Adrenal gland (tissue), 12 donors: Measurements from ENCODE around the gene ARID5B. TPM values are rescaled to one million over a fixed set of nuclear protein-coding genes. Genes with fewer than 3 reads are reported as not detected.

Experiments
- DNase-seq, 7 donors: peaks; one replicate each; pipeline ENCODE4 v3.0.0-alpha.2; 2019 to 2020
- H3K27ac ChIP-seq, 5 donors: fragments of 200-600 bp; sonication (generic) in 4 of 5; 1 replicate in 3 of 5; 2 replicates in 2 of 5; pipeline versions ENCODE4 v1.5.1 to v1.8.0; 2016 to 2020; ENCODE audit warnings: mild to moderate bottlenecking in 1 of 5
- H3K27me3 ChIP-seq: fragments of 200-600 bp; 2 replicates; pipeline ENCODE4 v1.8.0; 2021
- H3K36me3 ChIP-seq, 2 donors: fragments of 200-600 bp; replicated peaks in 1 of 2; 1 replicate in 1 of 2; 2 replicates in 1 of 2; pipeline versions ENCODE4 v1.5.1 to v1.8.0; 2018 to 2022
- H3K4me1 ChIP-seq, 2 donors: fragments of 200-600 bp; replicated peaks in 1 of 2; 1 replicate in 1 of 2; 2 replicates in 1 of 2; pipeline versions ENCODE4 v1.5.1 to v1.8.0; 2018 to 2021
- H3K4me3 ChIP-seq, 4 donors: fragments of 200-600 bp; sonication (generic) in 3 of 4; one replicate each; pipeline ENCODE4 v1.5.1; 2016 to 2018
- H3K9me3 ChIP-seq, 3 donors: fragments of 200-600 bp; sonication (generic) in 1 of 3; replicated peaks in 1 of 3; 1 replicate in 2 of 3; 2 replicates in 1 of 3; pipeline versions ENCODE4 v1.5.1 to v1.8.0; 2016 to 2021
- CTCF ChIP-seq, 6 experiments: fragments of 450-650 bp in 4 of 6; fragments of 200-600 bp in 2 of 6; sonication (generic) in 1 of 6; IDR thresholded peaks; 1 replicate in 5 of 6; 2 replicates in 1 of 6; pipeline versions ENCODE4 v1.5.1 to v1.8.0; 2016 to 2021; ENCODE audit warnings: antibody characterized with exemption in 6 of 6, mild to moderate bottlenecking in 2 of 6, moderate library complexity in 1 of 6
- POLR2A ChIP-seq, 2 donors: fragments of 450-650 bp; IDR thresholded peaks; one replicate each; pipeline ENCODE4 v1.6.1; 2017; ENCODE audit warnings: antibody characterized with exemption in 2 of 2, mild to moderate bottlenecking in 2 of 2, moderate library complexity in 1 of 2
- WGBS, 4 donors: extraction: QIAGEN DNeasy Blood & Tissue Kit in 2 of 4; methylation state at CpG; one replicate each; pipeline versions ENCODE4 v1.1.5 to v1.1.7; 2013 to 2017; 5-methylcytosine and 5-hydroxymethylcytosine counted together
- intact Hi-C, 2 donors: fragments of 100-400 bp; cut with DNase I; formaldehyde crosslinking; loops; one replicate each; pipeline versions ENCODE4 v1.14.1 to v1.15.0; 2022 to 2023
- polyA plus RNA-seq, 3 donors: library from polyadenylated mRNA; stranded (reverse); fragments of 200-250 nt in 2 of 3; fragments of 350-450 nt in 1 of 3; fragmentation: Illumina TruSeq in 1 of 3; extraction: RNeasy Lipid Tissue Mini Kit (QIAGEN cat#74804) in 1 of 3; gene quantifications; one replicate each; pipeline ENCODE4 v1.2.3, GENCODE V29; 2013 to 2014
- total RNA-seq, 9 donors: library from RNA; depleted of rRNA in 4 of 9; stranded (reverse); fragments of >200 nt in 4 of 9; fragments of 120-200 nt in 1 of 9; fragmentation: NEBNext Ultra II Directional in 1 of 9; extraction: Animal tissue kit (Norgen Biotek cat#: 25700) in 1 of 9; gene quantifications; one replicate each; pipeline versions ENCODE4 v1.1.0 to v1.2.4, GENCODE V29; 2013 to 2023
- donor health status: healthy with polysubstance abuse.
- donor health status: Bipolar disorder and iron deficiency.
- donor health status: DM: yes; HTN: yes; CAD: no.
- donor health status: DM: no; HTN: no; CAD: no.
- donor health status: DM: no; HTN: no; CAD: no.
- donor health status: DM: yes; HTN: yes; CAD: no.

The ARID5B gene
- total and polyA plus RNA-seq, 12 donors, result 5.7 to 42.4 (median 23.8) TPM

- 89 to 93% (median 91%) methylated on average over 6 of the region's 6 CpGs for WGBS, 4 donors
- no peaks in the 10 kb centered on the region for H3K27me3 ChIP-seq
- no peak for DNase-seq
- peaks cover 4 to 34% of the 10 kb centered on the region in 2 donors for H3K4me1 ChIP-seq
- no peak overlapping the region for H3K27ac ChIP-seq
- H3K36me3 ChIP-seq, result no peaks in the 10 kb centered on the region
- no peaks in the 10 kb centered on the region for H3K9me3 ChIP-seq
- TF ChIP-seq CTCF (IDR thresholded peaks at IDR 0.05), result no peak
- TF ChIP-seq POLR2A (IDR thresholded peaks at IDR 0.05), result no peak
- no peak overlapping the region for H3K4me3 ChIP-seq
- intact Hi-C loops, result no loop called here
Observed at GRCh38 chr10:61910226-61910805, 8.8 kb downstream of the ARID5B start.

GRCh38 chr10:61910894-61911293, 9.4 kb downstream of the ARID5B start:
- no peak overlapping the region for H3K27ac ChIP-seq

GRCh38 chr10:61911425-61911824, 9.9 kb downstream of the ARID5B start:
- no peaks in the 10 kb centered on the region for H3K36me3 ChIP-seq
- DNase-seq, result no peak
- no peaks in the 10 kb centered on the region for H3K9me3 ChIP-seq
- no peak overlapping the region for H3K4me3 ChIP-seq
- H3K4me1 ChIP-seq, result peaks cover 4 to 32% of the 10 kb centered on the region in 2 donors
- no peak overlapping the region for H3K27ac ChIP-seq
- H3K27me3 ChIP-seq, result no peaks in the 10 kb centered on the region
- WGBS, 4 donors, result 63 to 74% (median 67%) methylated on average over 5 of the region's 5 CpGs
- intact Hi-C loops, result no loop called here
- TF ChIP-seq CTCF (IDR thresholded peaks at IDR 0.05) (no peak), POLR2A (IDR thresholded peaks at IDR 0.05) (no peak)

More at GRCh38 chr10:61910894-61911293, 9.4 kb downstream of the ARID5B start:
- TF ChIP-seq POLR2A (IDR thresholded peaks at IDR 0.05) (no peak), CTCF (IDR thresholded peaks at IDR 0.05) (no peak)
- 46 to 85% (median 77%) methylated on average over 2 of the region's 2 CpGs for WGBS, 4 donors
- peaks cover 4 to 32% of the 10 kb centered on the region in 2 donors for H3K4me1 ChIP-seq
- no peaks in the 10 kb centered on the region for H3K27me3 ChIP-seq
- intact Hi-C loops, result no loop called here
- DNase-seq, result no peak
- no peaks in the 10 kb centered on the region for H3K9me3 ChIP-seq
- no peak overlapping the region for H3K4me3 ChIP-seq
- H3K36me3 ChIP-seq, result no peaks in the 10 kb centered on the region

GRCh38 chr10:61912981-61913380, 11.5 kb downstream of the ARID5B start:
- Histone ChIP-seq H3K36me3 (no peaks in the 10 kb centered on the region), H3K27ac (peak overlapping the region in 1 of 5 donors; percentile 30), H3K27me3 (no peaks in the 10 kb centered on the region), H3K9me3 (no peaks in the 10 kb centered on the region), H3K4me1 (peaks cover 4 to 28% of the 10 kb centered on the region in 2 donors), H3K4me3 (no peak overlapping the region)
- WGBS, 4 donors, result 54 to 69% (median 61%) methylated on average over 2 of the region's 2 CpGs
- no peak for DNase-seq
- intact Hi-C loops, result no loop called here
- TF ChIP-seq POLR2A (IDR thresholded peaks at IDR 0.05), result no peak
- no peak for TF ChIP-seq CTCF (IDR thresholded peaks at IDR 0.05)
